CD4-positive, alpha-beta T cell treated with Interleukin-15 for 4 hours (primary cell): ENCODE data around the gene HPN.
A peak's percentile ranks its signal among the peaks of the same experiment; 100 is the strongest.

Source experiments
- DNase-seq: peaks from one replicate; pipeline ENCODE4 v3.0.0-alpha.2; 2020; ENCODE audit warnings: low spot score

Gene HPN

DNA sequence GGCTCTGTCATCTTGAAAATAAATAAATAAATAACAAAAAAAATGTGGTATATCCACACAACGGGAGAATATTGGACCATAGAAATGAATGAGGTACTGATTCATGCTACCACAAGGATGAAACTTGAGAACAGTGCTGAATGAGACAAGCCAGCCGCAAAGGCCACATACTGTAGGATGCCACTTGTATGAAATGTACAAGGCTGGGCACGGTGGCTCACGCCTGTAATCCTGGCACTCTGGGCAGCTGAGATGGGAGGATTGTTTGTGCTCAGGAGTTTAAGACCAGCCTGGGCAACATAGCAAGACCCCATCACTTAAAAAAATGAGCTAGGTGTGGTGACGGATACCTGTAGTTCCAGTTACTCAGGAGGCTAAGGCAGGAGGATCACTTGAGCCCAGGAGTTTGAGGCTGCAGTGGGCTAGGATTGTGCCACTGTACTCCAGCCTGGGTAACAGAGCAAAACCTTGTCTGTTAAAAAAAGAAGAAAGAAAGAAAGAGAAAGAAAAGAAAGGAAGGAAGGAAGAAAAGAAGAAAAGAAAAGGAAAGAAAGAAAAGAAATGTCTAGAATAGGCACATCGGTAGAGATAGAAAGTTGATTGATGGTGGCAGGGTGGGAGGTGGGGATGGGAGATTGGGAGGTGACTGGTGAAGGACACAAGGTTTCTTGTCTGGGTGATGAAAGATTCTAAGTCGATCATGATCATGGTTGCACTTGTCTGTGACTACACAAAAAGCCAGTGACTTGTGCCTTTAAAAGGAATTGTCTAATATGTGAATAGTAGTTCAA is 20.3 kb downstream of the HPN start:
- no peak for DNase-seq

DNA sequence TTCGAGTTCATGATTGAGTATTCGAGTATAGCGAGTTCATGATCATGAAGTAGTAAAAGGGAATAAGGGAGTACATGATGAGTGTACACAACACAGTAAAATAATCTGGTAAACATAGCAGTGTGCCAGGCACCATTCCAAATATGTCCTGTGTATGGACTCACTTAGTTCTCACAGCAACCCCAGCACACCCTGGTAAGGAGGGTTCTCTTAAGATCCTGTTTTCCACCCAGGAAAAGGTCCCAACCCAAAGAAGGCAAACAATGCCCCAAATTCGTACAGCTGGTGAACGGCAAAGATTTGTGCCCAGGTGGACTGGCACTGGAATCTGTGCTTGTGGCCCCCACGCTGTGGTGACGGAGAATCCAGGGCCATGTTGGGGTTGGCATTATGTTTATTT is 21.4 kb downstream of the HPN start:
- DNase-seq: no peak

DNA sequence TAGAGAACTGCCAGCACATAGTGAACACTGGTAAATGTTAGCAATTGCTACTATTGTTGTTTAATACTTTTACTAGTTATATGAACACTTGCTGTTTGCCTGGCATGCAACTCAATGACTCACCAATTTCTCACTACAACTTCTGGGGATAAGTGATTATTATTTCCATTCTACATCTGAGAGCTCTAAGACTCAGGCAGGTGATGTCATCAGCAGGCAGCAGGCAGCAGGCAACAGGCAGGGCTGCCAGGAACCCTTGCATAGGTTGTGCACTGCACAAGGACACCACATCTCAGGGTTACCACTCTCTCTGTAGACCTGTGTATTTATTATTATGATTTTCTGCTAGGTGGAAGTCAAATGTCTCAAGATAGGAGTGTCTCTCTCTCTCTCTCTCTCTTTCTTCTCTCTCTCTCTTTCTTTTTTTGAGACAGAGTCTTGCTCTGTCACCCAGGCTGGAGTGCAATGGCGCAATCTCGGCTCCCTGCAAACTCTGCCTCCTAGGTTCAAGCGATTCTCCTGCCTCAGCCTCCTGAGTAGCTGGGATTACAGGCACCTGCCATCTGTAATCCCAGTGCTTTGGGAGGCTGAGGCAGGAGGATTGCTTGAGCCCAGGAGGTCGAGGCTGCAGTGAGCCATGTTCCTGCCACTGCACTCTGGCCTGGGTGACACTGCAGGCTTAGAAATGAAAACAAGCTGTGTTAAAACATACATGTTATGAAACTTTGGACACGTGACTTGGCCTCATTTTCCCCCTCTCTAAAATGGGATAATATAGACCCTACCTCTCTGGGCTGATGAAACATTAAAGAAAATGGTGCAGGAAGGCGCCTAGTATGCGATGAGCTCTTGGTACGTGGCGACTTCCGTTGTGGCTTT is 22.7 kb downstream of the HPN start:
- no peak for DNase-seq

DNA sequence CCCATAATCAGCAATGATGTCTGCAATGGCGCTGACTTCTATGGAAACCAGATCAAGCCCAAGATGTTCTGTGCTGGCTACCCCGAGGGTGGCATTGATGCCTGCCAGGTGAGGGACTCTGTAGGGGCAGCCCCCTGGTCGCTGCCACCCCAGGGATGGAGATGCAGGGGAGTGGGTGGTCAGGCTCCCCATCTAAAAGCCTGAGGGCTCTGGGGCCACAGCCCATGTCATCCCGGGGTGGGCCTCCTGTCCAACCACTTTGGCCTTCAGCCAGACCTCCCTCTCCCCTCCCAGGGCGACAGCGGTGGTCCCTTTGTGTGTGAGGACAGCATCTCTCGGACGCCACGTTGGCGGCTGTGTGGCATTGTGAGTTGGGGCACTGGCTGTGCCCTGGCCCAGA is 24.1 kb downstream of the HPN start:
- no peak for DNase-seq

DNA sequence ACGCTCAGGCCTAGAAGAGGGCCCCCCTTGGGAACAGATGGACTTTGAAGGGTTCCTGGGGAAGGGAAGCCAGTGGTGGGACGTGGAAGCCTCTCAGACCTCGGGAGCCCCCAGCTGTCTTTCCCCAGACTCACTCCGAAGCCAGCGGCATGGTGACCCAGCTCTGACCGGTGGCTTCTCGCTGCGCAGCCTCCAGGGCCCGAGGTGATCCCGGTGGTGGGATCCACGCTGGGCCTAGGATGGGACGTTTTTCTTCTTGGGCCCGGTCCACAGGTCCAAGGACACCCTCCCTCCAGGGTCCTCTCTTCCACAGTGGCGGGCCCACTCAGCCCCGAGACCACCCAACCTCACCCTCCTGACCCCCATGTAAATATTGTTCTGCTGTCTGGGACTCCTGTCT is 24.6 kb downstream of the HPN start:
- no peak for DNase-seq

DNA sequence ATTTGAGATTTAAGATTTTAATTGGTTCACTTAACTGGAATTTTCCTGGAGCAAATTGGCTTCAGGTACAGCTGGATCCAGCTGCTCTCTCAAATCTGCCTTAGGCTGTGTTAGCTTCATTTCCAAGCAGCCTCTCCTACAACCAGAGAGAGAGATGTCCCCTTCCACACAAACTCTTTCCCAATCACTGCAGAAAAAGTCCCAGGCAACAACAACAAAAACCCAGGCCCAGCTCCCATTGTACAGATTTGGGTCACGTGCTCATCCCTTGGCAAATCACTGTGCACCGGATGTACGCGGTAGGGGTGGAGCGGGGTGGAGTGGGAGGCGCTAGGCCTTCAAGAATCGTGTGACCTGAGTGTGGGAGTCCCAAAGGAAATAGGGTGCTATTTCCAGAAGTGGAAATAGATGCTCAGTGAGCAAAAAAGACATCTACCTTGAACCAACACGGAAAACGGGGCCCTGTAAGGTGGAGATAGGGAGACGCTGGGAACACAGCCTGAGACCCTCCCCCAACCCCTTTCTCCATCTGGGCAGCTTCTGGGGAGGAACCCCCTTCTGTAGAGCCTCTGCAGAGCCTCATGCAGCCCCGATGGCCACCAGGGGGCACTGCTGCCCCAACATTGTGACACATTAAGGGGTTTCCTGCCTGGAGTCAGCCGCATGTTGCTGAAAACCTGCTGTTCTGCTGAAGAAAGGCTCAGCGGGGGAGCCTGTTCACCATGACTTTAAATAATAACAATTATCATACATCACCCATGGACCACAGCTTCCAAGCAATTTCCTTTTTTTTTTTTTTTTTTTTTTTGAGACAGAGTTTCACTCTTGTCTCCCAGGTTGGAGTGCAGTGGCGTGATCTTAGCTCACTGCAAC is 25.4 kb downstream of the HPN start:
- DNase-seq: peak; percentile 87

DNA sequence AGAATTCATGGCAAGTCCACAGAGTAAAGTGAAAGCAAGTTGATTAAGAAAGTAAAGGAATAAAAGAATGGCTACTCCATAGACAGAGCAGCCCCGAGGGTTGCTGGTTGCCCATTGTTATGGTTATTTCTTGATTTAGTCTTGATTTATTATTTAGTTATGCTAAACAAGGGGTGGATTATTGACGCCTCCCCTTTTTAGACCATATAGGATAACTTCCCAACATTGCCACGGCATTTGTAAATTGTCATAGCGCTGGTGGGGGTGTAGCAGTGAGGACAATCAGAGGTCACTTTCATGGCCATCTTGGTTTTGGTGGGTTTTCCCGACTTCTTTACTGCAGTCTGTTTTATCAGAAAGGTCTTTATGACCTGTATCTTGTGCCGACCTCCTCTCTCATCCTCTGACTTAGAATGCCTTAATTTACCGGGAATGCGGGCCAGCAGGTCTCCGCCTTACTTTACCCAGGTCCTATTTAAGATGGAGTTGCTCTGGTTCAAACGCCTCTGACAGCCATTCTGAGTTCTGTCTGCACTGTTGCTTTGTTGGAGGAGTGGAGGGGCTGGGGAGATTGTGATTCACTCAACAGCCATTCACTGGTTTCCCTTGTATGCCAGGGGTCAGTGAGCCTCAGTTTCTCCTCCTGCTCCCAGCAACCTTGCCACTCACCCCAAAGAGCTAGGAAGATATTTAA is 27.6 kb downstream of the HPN start:
- DNase-seq: no peak

DNA sequence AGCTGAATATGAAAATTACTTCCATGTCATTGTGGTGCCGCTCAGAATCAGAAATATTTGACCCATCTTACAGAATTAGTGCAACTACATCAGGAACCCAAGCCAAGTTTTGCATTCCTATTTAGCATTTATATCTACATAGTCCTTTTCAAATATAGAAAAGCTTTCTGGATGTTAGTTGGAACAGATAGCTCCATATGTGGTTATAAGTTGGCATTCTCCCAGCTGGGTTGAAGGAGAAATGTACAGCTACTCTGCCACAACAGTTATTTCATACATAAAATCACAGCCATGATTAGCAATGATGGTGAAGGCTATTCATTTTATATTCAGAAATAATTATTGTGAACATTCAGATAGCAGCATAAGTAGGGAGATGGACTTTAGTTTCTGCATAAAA is 28.2 kb downstream of the HPN start:
- DNase-seq: no peak

DNA sequence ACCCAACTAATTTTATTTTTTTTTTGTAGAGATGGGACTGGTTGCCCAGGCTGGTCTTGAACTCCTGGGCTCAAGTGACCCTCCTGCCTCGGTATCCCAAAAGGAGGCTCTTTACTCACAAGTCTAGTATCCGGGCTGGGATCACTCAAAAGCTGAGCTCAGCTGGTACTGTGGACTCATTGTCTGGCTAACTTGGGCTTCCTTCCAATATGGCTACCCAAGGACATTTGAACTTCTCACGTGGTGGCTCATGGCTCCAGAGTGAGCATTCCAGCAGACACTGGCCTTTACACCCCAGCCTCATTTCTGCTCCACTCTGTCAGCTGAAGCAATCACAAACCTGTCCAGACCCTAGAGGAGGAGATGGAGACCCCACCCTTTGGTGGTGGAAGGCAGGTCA is 28.9 kb downstream of the HPN start:
- no peak for DNase-seq

DNA sequence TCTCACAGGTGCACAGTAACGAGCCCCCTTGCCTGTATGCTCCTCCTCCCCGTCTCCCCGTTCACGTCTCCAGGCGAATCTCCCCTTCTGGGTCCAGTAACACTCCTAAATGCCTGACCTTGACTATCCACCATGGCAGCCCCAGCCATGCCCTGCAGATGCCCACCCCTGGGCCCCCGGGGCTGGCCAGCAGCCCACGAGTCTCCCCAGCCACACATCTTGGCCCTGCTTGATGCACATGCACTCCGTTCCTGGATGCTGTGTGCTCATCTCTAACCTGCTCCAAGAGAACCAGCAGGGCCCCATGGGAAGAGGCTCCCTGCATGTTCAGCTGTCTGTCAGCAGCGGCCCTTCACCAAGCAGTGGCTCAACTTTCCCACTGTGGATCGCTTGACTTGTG is 32.0 kb downstream of the HPN start:
- no peak for DNase-seq

DNA sequence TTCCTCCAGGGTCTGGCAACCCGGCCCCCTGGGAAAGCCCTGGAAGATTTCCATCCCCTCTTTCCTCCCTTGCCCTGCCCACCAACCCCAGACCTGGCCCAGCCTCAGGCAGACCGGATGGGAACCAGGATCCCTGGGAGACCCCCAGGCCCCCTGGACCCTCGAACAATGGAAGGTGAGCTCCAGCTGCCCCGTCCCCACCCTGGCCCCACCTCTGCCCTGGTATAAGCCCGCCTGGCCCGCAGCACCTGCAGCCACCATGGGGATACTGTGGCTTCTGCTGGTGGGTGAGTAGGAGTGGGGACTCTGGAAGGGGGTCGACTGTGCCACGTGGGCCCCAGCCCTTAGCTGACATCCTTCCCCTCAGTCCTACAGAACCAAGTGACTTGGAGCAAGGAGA is 32.4 kb downstream of the HPN start:
- no peak for DNase-seq

DNA sequence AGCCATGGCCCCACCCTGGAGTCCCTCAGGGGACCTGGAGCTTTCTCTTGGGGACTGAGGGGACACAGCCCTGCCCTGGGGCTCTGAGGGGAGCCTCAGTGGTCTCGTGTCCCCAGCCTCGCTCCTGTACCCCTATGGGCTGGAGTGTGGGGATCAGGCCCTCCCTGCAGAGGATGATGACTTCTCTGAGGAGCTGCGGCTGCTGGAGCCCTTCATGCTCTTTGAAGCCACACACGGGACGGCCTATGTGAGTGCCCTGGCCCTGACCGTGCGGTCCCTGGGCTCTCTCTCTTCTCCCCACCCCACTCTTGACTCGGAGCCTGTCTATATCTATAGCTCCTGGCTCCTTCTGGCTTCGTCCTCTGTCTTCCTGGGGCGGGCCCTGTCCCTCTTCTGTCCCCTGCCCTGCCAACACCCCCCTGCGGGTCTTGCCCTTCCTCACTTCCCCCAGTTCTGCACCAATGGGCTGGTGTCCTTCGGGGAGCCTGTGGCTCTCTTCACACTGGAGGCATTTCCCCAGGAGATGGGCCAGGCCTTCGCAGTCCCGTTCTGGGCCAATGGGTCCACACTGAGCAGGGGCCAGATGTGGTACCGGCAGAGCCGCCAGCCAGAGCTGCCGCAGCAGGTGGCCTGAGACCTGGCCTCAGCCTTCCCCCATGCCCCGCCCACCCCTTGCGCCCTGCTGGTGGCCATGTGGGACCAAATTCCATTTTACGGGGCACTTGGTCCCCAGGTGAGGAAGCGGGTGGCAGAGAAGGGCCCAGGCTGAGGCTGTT is 33.1 kb downstream of the HPN start:
- DNase-seq: no peak

DNA sequence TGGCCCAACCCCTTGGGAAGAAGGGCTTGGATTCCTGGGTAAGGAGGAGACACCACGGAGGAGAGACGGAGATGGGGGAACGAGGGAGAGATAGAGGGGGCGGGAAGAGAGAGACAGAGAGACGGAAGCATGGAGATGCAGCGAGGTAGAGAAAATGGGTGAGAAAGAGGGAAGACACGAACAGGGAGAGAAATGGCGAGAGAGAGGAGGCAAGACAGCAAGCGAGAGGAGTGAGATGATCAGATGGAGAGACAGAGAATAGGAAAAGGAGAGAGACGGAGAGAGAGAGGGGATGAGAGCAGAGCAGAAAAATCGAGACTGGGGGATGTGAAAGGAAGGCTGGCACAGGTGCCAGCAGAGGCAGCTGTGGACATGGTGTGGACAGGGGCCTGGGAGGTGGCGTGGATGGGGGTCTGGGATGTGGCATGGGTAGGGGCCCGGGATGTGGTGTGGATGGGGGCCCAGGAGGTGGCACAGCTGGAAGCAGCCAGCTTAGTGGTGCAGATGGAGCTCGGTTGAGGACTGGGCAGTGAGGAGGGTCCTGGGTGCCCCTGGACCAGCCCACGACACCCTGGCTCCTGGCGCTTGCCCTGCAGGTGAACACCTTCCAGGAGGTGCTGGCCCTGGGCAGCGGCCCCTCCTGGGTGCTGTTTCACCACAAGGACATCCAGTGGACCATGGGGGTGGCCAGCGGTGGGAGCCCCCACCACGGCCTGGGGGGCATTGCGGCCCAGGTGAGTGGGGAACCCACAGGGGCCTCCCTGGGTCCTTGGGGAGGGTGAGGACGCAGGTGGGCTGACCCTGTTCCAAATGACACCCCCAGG is 33.9 kb downstream of the HPN start:
- DNase-seq: no peak

DNA sequence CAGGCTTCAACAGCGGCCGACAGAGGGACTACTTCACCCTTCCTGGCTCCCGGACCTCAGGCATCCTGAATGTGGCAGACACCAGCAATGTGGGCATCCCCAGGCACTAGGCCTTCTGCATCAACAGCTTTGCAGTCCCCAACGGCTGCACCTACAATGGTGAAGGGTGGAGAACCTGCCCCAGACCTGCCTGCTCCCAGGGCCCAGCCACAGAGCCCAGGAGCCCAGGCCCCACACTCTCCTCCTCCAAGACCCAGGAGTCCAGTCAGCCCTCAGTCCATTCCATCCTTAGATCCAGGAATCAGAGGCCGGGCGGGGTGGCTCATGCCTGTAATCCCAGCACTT is 34.5 kb downstream of the HPN start:
- no peak for DNase-seq

DNA sequence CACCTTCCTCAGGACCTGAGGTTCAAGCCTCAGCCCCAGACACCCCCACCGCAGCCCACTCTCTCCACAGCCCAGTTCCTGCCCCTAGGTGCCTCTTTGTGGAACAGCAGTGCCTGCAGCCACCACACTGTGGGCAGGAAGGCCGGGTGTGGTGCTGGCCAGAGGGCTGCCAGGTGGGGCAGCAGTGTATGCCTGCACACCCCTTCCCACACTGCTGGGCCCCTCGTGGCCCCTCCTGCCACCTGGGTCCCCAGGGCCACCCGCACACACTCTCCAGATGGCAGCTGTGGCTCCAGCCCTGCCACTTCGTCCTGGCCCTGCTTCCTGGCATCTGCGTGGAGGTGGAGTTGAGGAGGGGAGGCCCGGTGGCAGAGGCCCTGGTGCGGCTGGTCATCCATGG is 35.1 kb downstream of the HPN start:
- no peak for DNase-seq

DNA sequence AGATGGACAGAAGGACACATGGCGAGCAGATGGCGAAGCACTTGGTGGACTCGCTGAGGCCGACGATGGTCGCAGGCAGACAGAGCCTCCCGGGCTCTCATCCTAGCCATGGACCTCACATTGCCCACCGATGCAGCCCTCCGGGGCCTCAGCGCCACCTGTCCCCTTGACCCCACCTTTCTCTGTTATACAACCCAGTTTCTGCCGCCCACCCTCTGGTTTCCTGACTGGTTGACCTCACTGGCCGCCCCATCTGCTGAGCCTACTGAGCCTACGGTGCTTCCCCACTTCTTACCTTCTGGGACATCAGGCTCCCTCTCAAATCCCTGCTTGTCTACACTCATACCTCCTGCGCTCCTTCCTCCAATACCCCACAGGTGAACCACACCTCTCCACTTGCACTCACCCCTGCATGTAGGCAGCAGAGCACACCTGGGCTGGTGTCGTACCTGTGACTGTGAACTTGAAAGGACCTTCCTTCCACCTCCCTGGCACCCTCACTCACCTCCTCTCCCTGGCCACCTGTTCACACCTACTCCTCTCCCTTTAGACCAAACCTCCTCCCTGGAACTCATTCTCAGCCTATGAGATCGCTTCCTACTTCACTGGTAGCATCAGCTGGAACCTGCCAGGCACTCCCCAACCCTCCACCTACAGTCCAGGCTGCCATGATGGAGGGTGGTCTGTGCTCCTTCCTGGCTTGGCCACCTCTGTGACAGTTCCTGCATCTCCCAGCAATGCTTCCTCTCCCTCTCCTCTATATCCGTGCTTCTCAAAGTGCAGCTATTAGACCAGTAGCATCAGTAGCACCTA is 36.1 kb downstream of the HPN start:
- no peak for DNase-seq

DNA sequence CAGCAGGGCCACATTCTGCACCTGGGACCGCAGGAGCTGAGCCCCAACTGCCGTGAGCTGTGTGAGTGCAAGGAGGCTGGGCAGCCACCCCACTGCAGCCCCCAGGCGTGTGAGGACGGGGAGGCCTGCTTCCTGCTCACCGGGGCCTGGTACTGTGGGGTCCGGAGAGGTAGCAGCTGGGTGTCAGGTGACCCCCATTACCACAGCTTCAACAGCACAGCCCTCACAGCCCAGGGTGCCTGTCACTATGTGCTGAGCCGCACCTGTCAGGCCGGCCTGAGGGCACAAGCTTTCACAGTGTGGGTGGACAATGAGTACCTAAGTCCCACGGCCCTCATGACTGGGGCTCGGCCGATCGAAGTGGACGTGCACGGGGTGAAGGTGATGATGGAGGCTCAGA is 38.3 kb downstream of the HPN start:
- no peak for DNase-seq

DNA sequence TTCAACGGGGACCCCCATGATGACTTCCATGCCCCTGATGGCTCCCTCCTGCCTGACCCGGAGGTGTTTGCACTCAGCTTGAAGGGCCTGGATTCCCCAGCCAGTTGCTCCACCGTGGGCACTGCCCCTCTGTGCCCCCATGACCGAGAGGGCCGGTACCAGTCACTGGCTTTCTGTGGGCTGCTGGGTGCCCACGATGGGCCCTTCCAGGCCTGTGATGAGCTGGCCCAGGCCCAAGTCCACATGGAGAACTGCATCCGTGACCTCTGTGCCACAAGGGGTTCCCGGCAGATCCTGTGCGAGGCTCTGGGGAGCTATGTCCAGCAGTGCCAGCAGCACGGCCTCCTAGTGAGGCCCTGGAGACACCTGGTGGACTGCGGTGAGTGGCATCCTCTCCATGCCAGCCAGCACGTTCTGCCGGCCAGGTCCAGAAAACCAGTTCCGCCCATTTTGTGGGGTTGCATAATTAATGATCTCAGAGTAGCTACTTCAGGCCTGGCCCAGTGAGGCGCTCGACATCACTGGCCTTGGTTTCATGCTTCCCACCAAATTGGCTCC is 39.2 kb downstream of the HPN start:
- DNase-seq: no peak

DNA sequence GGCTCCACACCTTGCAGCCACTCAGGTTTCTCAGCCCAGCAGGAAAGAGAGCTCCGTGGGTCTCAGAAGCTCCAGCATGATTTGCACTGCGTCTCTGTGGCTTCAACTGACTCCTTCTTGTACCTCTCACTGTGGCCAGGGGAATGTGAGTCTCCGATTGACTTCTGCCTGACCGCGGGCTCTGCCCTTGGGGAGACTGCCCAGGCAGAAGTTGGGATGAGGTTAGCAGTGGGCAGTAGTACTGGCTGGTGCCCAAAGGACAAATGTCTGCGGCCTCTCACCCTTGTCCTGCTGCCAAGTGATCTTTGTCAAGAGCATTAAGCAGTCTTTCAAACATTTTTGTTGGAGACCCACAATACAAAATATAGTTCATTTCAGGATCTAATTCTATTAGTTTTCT is 39.7 kb downstream of the HPN start:
- DNase-seq: no peak
